HG02885 (cell line): ENCODE data around the gene TBL1X.

Experiments
- ATAC-seq: cut with Tn5 transposase; IDR thresholded peaks from one replicate; pipeline ENCODE4 v1.9.1; 2021; ENCODE audit warnings: mild to moderate bottlenecking; ENCODE audit not compliant: unreplicated experiment, poor library complexity

Gene TBL1X

GRCh38 chrX:9493936-9494335 is 29.1 kb downstream of the TBL1X start:
- no peak for ATAC-seq

DNA sequence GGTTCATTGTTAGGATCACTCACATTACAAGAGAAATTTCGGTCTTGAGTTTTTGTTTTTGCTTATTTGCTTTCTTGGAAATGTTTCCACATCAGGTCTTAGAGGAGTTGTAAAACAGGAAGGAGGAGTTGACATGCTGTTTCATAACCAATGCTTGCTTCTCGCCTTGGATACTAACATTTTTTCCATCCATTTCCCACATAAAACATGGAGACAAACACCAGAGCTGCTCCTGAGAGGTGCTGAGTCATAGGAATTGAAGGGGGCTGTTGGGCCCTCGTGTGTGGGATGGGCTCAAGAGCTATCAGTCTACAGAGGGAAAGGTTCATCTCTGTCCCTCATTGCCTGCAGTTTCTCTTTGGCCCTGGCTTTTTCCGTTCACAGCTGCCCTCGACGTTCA is 29.9 kb downstream of the TBL1X start:
- no peak for ATAC-seq

- ATAC-seq = no peak
Measured at GRCh38 chrX:9495496-9495895, 30.6 kb downstream of the TBL1X start.

DNA sequence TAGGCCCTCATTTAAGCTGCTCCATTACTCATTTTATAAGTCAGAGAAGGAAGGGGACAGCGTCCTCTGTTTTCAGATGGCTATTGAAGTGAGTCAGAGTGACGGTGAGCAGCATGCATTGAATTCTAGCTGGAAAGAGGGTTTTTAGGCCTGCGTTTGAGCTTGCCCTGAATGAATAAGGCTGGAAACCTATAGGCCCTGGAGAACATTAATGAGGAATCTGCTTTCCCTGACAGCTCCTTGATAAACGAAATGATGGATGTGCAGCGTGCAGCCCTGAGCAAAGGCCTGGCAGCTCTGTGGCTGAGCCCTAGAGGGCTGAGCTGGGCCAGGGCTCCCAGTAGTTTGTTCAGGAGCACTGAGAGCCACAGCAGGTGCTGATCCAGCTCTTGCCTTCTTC is 33.4 kb downstream of the TBL1X start:
- no peak for ATAC-seq

- ATAC-seq = no peak
Measured at GRCh38 chrX:9500584-9500983, 35.7 kb downstream of the TBL1X start.

- no peak for ATAC-seq
Measured at GRCh38 chrX:9501362-9501761, 36.5 kb downstream of the TBL1X start.

- no peak for ATAC-seq
Measured at GRCh38 chrX:9503261-9503660, 38.4 kb downstream of the TBL1X start.

GRCh38 chrX:9510366-9510765 is 45.5 kb downstream of the TBL1X start:
- no peak for ATAC-seq

GRCh38 chrX:9510980-9511379 is 46.1 kb downstream of the TBL1X start:
- ATAC-seq = no peak

- ATAC-seq = no peak
Measured at GRCh38 chrX:9515489-9515888, 50.6 kb downstream of the TBL1X start.

DNA sequence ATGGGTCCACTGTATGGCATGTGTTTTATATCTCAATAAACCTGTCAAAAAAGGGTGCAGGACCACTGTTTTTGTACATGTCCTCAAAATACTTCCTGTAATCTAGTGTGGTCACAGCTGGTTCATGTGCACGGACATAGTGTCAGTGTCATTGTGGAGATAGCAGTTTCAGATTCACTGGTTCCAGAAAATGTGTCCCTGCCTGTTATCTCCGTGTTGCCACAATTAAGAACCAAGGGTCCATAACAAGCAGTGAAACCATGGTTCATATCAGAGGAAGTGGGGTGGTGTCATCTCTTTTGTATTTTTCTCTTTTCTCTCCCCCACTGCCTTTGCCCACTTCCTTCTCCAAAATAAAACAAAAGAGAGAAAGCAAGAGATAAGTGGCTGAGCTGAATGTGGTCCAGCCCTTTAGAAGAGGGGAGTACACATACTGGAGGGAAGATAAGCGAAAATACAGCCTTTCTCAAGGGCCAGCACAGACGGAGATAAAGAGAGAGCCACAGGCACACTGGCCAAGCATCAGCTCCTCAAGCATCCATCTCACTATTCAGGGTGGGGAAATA is 51.2 kb downstream of the TBL1X start:
- peak; percentile 50 for ATAC-seq

DNA sequence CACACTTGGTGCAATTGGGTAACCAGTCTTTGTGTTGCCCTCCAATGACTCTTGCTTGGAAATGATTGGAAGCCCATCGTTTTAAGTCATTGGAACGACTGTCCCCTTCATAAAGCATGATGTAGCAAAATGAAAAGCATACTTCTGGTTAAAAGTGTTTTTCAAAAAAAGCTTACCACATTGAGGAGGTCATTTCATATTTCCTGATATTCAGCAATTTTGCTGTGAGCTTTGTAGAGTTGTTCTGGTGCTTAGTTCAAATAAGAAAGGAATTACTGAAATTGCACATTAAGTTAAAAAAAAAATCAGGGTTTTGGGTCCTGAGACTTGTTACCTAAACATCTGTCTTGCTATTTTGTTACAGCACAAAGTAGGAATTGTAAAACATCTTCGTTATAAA is 51.8 kb downstream of the TBL1X start:
- no peak for ATAC-seq

DNA sequence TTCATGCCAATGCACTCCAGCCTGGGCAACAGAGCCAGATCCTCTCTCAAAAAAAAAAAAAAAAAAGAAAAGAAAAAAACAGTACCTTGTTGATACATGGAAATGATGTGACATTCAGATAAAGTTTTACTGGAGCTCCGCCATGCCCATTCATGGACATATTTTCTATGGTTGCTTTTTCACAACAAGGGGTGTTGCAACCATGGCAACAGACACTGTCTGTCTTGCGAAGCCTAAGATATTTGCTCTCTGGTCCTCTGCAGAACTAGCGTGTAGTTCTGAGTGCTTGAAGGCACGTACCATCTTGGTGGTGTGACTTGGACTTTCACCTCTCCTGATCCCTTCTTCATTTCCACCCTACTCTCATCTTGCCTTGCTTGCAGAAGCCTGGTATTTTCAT is 53.2 kb downstream of the TBL1X start:
- no peak for ATAC-seq

GRCh38 chrX:9518889-9519288 is 54.0 kb downstream of the TBL1X start:
- no peak for ATAC-seq

- no peak for ATAC-seq
Measured at GRCh38 chrX:9519546-9520216, 54.8 kb downstream of the TBL1X start.

DNA sequence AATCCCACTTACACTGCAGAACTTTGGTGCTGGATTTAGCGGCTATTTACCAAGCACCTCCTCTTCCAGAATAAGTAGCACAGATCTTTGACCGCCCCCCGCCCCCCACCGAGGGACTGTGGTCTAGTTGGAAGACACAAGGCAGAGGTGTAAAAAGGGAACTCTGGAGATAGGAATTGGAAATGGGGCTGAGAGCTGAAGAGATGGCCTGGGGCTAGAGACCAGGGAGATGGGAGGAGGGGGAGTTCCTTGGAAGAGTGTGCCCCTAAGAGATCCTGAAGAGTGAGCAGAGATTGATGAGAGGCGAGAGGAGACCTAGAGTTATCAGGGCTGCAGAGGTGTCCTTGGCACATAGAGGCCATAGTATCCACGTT is 55.3 kb downstream of the TBL1X start:
- no peak for ATAC-seq

- no peak for ATAC-seq
Measured at GRCh38 chrX:9522378-9523155, 57.7 kb downstream of the TBL1X start.

DNA sequence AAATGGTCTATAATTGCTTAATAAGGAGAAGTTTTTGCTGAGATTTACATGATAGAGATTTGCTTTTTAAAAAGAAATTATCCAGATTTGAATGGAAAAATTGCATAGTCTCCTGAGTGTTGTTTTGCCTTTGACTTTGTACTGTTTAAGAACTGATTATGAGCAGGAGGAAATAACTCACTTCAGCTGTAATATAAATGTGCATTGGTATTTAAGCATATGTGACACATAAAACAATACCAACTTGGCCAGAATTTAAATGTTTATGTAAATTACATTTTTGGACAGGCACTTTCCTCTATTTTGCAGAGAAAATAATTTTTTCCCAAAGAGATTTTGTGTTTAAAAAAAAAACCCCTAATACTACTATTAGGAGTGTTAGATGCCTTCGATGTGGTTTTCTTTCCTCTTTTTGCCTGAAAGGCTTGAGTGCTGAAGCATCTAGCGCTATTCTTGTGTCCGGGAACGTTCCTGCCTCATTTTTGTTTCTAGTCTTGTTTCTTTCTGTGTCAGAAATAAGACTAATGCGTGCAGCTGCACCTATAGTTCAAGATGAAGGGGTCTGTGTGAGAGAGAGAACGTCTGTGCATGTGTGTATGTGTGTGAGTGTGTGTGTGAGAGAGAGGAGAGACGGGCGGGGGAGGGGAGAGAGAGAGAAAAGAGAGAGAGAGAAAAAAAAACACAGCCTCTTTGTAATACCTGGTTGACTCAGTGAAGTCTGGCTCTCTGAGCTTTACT is 60.8 kb downstream of the TBL1X start:
- ATAC-seq = peak; percentile 59

- ATAC-seq = no peak
Measured at GRCh38 chrX:9526965-9527364, 62.1 kb downstream of the TBL1X start.

DNA sequence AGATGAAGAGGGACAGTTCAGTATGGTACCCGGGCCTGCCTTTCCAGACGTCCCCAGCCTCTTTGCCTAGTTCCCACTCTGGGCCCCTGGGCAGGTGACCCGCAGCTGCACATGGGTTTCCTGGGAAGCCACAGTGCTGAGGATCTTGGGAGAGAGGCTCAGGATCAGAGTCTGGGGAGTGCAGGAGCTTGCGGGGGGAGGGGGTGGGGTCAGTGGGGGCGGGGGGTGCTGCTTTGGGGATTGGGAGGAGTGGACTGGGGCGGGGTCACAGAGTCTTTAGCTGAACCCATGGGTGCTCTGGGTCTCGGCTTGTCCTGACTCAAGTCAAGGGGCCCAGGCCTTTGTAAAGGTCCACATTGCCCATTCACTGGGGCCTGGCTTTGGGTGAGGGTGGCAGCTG is 63.6 kb downstream of the TBL1X start:
- ATAC-seq = no peak

DNA sequence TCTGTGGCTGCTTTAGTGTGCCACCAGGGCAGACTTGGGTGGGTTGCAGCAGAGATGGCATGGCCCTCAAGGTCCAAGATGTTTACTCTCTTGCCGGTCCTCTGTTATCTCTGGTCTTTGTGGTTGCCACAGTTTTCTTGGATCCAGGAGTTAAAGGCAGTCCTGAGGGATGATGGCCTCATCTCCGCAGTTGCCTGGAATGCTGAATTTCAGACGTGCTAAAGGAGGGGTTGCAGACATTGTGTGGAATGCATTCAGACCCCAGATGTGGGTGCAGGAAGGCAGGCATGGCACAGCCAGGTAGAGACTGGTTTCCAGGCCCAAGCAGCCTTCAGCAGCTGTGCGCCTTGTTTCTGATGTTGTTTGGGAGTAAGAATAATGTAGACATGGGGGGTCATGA is 64.4 kb downstream of the TBL1X start:
- no peak for ATAC-seq
